ENCODE data around the gene SPTB. TPM values are rescaled to one million over a fixed set of nuclear protein-coding genes. Genes with fewer than 3 reads are reported as not detected.
A peak's percentile ranks its signal among the peaks of the same experiment; 100 is the strongest.

Gene SPTB
- total RNA-seq, 1 experiment from 2014 or later: 2.3 TPM

- no peaks in the 10 kb centered on the region for H3K79me1 ChIP-seq (ENCODE audit: insufficient read depth, low read depth, low read length, poor library complexity, severe bottlenecking)
- Mint-ChIP-seq H3K4me1 (peaks cover 20 to 34% of the 10 kb centered on the region in 2 experiments), H3K9me3 (no peaks in the 10 kb centered on the region), H3K27me3 (ENCODE audit: low read depth) (peaks cover 24% of the 10 kb centered on the region), H3K4me3 (no peak overlapping the region), H3K27ac (peak overlapping the region in 1 of 3 experiments; percentile 19; a peak in 2 of 7 replicates), H3K36me3 (ENCODE audit: insufficient read depth in 1 of 3, low read depth in 3 of 3) (no peaks in the 10 kb centered on the region)
- H3K23me2 ChIP-seq (ENCODE audit: insufficient read length, low read depth, low read length, poor library complexity, severe bottlenecking): no peaks in the 10 kb centered on the region
- no peak overlapping the region for H3T11ph ChIP-seq (ENCODE audit: low read length)
- H4K5ac ChIP-seq (ENCODE audit: insufficient read length, low read depth, low read length): no peak overlapping the region
- H3K79me2 ChIP-seq (ENCODE audit: insufficient read depth, low read length): no peaks in the 10 kb centered on the region
- no peak overlapping the region for H2AK5ac ChIP-seq (ENCODE audit: insufficient read length, low read length)
- no peak overlapping the region for H2BK15ac ChIP-seq (ENCODE audit: low read depth, low read length)
- H3K27ac ChIP-seq (ENCODE audit: insufficient read length, low read depth, low read length): no peak overlapping the region
- H4K91ac ChIP-seq (ENCODE audit: insufficient read length, low read depth, low read length): no peak overlapping the region
- H3K27me3 ChIP-seq (ENCODE audit: insufficient read depth, low read length): no peaks in the 10 kb centered on the region
- no peaks in the 10 kb centered on the region for H4K20me1 ChIP-seq (ENCODE audit: control insufficient read depth, insufficient read depth, insufficient read length)
- WGBS (ENCODE audit: extremely low coverage, insufficient read length, low lambda C conversion rate): no CpG with 5 or more reads among the region's 4 CpGs
- H2BK120ac ChIP-seq (ENCODE audit: low read depth, low read length, poor library complexity, severe bottlenecking): no peak overlapping the region
- no peak overlapping the region for H2BK5ac ChIP-seq (ENCODE audit: insufficient read length, low read length)
- H2BK20ac ChIP-seq (ENCODE audit: low read depth, low read length, poor library complexity, severe bottlenecking): no peak overlapping the region
- no peak for TF ChIP-seq CTCF (conservative IDR thresholded peaks at IDR 0.05)
- no peak overlapping the region for H4K8ac ChIP-seq (replicated peaks; ENCODE audit: insufficient read length, low read depth, low read length)
- H3K9ac ChIP-seq (ENCODE audit: extremely low read depth, insufficient read length, low read length): no peak overlapping the region
- no peak overlapping the region for H3K18ac ChIP-seq (ENCODE audit: insufficient read length, low read depth, low read length)
- H3K56ac ChIP-seq (ENCODE audit: insufficient read length, low read depth, low read length): no peak overlapping the region
- no peak for DNase-seq
- no peak overlapping the region for H3K4me2 ChIP-seq (ENCODE audit: insufficient read depth, insufficient read length, low read length)
- no peaks in the 10 kb centered on the region for H3K9me3 ChIP-seq (ENCODE audit: control insufficient read depth, low read depth, low read length)
- no peak overlapping the region for H3K4ac ChIP-seq (ENCODE audit: low read depth, low read length)
- no peak overlapping the region for H2AFZ ChIP-seq (ENCODE audit: low read length)
- no peak overlapping the region for H3K14ac ChIP-seq (ENCODE audit: insufficient read depth, low read length)
- no peak overlapping the region for H3K23ac ChIP-seq (ENCODE audit: insufficient read length, low read depth, low read length)
- no peak overlapping the region for H2BK12ac ChIP-seq (ENCODE audit: insufficient read length, low read depth, low read length)
- peaks cover 5% of the 10 kb centered on the region; the same call in 1 of the 2 replicates for H3K4me1 ChIP-seq (ENCODE audit: insufficient read depth, low read length)
These were observed 58.1 kb downstream of the SPTB start for GRCh38 chr14:64821651-64822050.
